PC-9 (cell line): ENCODE results near the gene PEX7. TPM values are rescaled to one million over a fixed set of nuclear protein-coding genes. Genes with fewer than 3 reads are reported as not detected.

Experiments used
- BruUV-seq: library from RNA; stranded (reverse); fragments of 400-500 nt; replicated peaks from 2 replicates; lab custom pipeline; 2021; lab: Mats Ljungman, UMichigan
- CTCF ChIA-PET: fragments of 300-600 bp; sonication (Branson Sonifier 250); formaldehyde crosslinking; loops from one replicate; lab custom pipeline; 2022; ENCODE audit warnings: antibody characterized with exemption; lab: Charles Lee
- POLR2A ChIA-PET: fragments of 300-600 bp; sonication (Branson Sonifier 250); formaldehyde crosslinking; loops from one replicate; lab custom pipeline; 2022; ENCODE audit warnings: antibody characterized with exemption; ENCODE audit not compliant: unreplicated experiment; lab: Charles Lee
- DNase-seq, 2 experiments: peaks; one replicate each; pipeline versions ENCODE4 v3.0.0 to v3.0.0-alpha.2; 2015 to 2022; ENCODE audit warnings: mixed read lengths in 1 of 2
- H2AFZ ChIP-seq: fragments of 200-600 bp; sonication (generic); 2 replicates; pipeline ENCODE4 v1.8.1; 2017; ENCODE audit warnings: antibody characterized with exemption
- H3F3A ChIP-seq: fragments of 200-600 bp; sonication (generic); 2 replicates; pipeline ENCODE4 v1.8.1; 2017; ENCODE audit warnings: antibody characterized with exemption, mild to moderate bottlenecking, low read depth; ENCODE audit not compliant: insufficient read depth
- H3K27ac ChIP-seq: fragments of 200-600 bp; sonication (generic); 2 replicates; pipeline ENCODE4 v1.6.1; 2016; ENCODE audit warnings: mixed run types
- H3K27me3 ChIP-seq: fragments of 200-600 bp; sonication (generic); 2 replicates; pipeline ENCODE4 v1.6.1; 2016; ENCODE audit warnings: low read depth, mixed run types; ENCODE audit not compliant: insufficient read depth
- H3K36me3 ChIP-seq: fragments of 200-600 bp; sonication (generic); 2 replicates; pipeline ENCODE4 v1.6.1; 2016; ENCODE audit warnings: low read depth, mixed run types
- H3K4me1 ChIP-seq: fragments of 200-600 bp; sonication (generic); replicated peaks from 2 replicates; pipeline ENCODE4 v1.6.1; 2016; ENCODE audit warnings: mixed run types; ENCODE audit not compliant: insufficient read depth
- H3K4me2 ChIP-seq: fragments of 200-600 bp; sonication (generic); 2 replicates; pipeline ENCODE4 v1.6.1; 2017; ENCODE audit warnings: mixed run types
- H3K4me3 ChIP-seq: fragments of 200-600 bp; sonication (generic); 2 replicates; pipeline ENCODE4 v1.6.1; 2016; ENCODE audit warnings: mixed run types
- H3K79me2 ChIP-seq: fragments of 200-600 bp; sonication (generic); 2 replicates; pipeline ENCODE4 v1.6.1; 2017; ENCODE audit warnings: low read depth, mixed run types
- H3K9me2 ChIP-seq: fragments of 200-600 bp; sonication (generic); 2 replicates; pipeline ENCODE4 v1.8.1; 2017; ENCODE audit warnings: mild to moderate bottlenecking; ENCODE audit not compliant: insufficient read depth
- H3K9me3 ChIP-seq: fragments of 200-600 bp; sonication (generic); 2 replicates; pipeline ENCODE4 v1.8.1; 2016; ENCODE audit warnings: low read depth; ENCODE audit not compliant: insufficient read depth
- H4K20me1 ChIP-seq: fragments of 200-600 bp; sonication (generic); 2 replicates; pipeline ENCODE4 v1.8.1; 2017; ENCODE audit not compliant: insufficient read depth
- CTCF ChIP-seq: fragments of 200-600 bp; sonication (generic); conservative IDR thresholded peaks from 2 replicates; pipeline ENCODE4 v1.6.1; 2017; ENCODE audit warnings: mixed run types, antibody characterized with exemption, mild to moderate bottlenecking, moderate library complexity
- EZH2 ChIP-seq: fragments of 200-600 bp; sonication (generic); IDR thresholded peaks from 2 replicates; pipeline ENCODE4 v1.8.0; 2017; ENCODE audit warnings: antibody characterized with exemption, low read depth
- intact Hi-C: fragments of 100-400 bp; cut with micrococcal nuclease; formaldehyde crosslinking; loops from one replicate; pipeline ENCODE4 v1.10.0; 2022; ENCODE audit not compliant: unreplicated experiment
- total RNA-seq: library from RNA; stranded (reverse); gene quantifications from 2 replicates; pipeline ENCODE4 v1.2.3, GENCODE V29; 2021

The PEX7 gene
- total RNA-seq, 1 experiment from 2014 or later: 5.6 TPM

- intact Hi-C loops: no loop called here
- no peak overlapping the region for H3K27ac ChIP-seq
- H3K36me3 ChIP-seq: no peaks in the 10 kb centered on the region
- H4K20me1 ChIP-seq: no peaks in the 10 kb centered on the region
- BruUV-seq: no TSS peak
- H3K79me2 ChIP-seq: no peaks in the 10 kb centered on the region
- POLR2A ChIA-PET: no interaction called here
- H2AFZ ChIP-seq: no peak overlapping the region
- H3K9me2 ChIP-seq: no peaks in the 10 kb centered on the region
- no peak overlapping the region for H3K4me3 ChIP-seq
- no peaks in the 10 kb centered on the region for H3K4me1 ChIP-seq
- H3K27me3 ChIP-seq: no peaks in the 10 kb centered on the region
- TF ChIP-seq CTCF: no peak
- TF ChIP-seq EZH2: no peak
- CTCF ChIA-PET: no interaction called here
- no peak overlapping the region for H3K4me2 ChIP-seq
- DNase-seq: no peak
- peaks cover 12% of the 10 kb centered on the region for H3F3A ChIP-seq
- H3K9me3 ChIP-seq: no peaks in the 10 kb centered on the region
Observed at GRCh38 chr6:136914947-136915346, 92.6 kb downstream of the PEX7 start.

GRCh38 chr6:136918706-136919105 is 96.3 kb downstream of the PEX7 start:
- no TSS peak for BruUV-seq
- Histone ChIP-seq H3K9me2 (no peaks in the 10 kb centered on the region), H3K36me3 (no peaks in the 10 kb centered on the region), H3K4me2 (no peak overlapping the region), H3K27ac (no peak overlapping the region), H3K4me1 (no peaks in the 10 kb centered on the region), H3K4me3 (no peak overlapping the region), H3K9me3 (no peaks in the 10 kb centered on the region), H3K79me2 (no peaks in the 10 kb centered on the region), H2AFZ (no peak overlapping the region), H4K20me1 (no peaks in the 10 kb centered on the region), H3K27me3 (no peaks in the 10 kb centered on the region), H3F3A (peaks cover 15% of the 10 kb centered on the region)
- DNase-seq: no peak
- ChIA-PET POLR2A (no interaction called here), CTCF (no interaction called here)
- intact Hi-C loops: no loop called here
- TF ChIP-seq EZH2 (no peak), CTCF (no peak)

DNA sequence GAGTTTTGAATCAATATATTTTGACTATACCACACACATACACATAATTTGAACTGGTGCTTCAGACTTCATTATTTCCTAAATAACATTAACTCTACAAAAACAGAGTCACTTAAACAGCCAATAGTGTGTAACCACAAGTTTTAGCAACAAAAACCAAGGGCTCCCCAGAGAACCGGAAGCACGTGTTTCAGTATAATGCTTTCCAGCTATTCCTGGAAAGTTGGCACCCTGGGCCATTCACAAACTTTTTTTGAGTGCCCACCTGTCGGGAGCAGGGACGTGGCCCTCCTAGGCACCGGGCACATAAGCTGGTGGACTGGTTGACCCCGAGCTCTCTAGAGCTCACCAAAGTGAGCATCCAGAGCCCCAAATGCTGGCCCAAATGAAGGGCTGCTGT is 97.8 kb downstream of the PEX7 start:
- Histone ChIP-seq H3K4me2 (no peak overlapping the region), H3K27ac (no peak overlapping the region), H3K36me3 (no peaks in the 10 kb centered on the region), H3K27me3 (no peaks in the 10 kb centered on the region), H3K9me2 (no peaks in the 10 kb centered on the region), H4K20me1 (no peaks in the 10 kb centered on the region), H3K9me3 (no peaks in the 10 kb centered on the region), H3K4me3 (no peak overlapping the region), H3F3A (peaks cover 15% of the 10 kb centered on the region), H3K79me2 (no peaks in the 10 kb centered on the region), H2AFZ (no peak overlapping the region), H3K4me1 (no peaks in the 10 kb centered on the region)
- BruUV-seq: no TSS peak
- intact Hi-C loops: no loop called here
- DNase-seq: no peak
- ChIA-PET CTCF (interaction anchor here (0.7 kb wide), 1 partner anchor 275 kb away, joined by 3 read pairs; no protein-coding TSS in a partner anchor), POLR2A (interaction anchor here (0.6 kb wide), 2 partner anchors 17 to 150 kb away, joined by 3 read pairs; no protein-coding TSS in a partner anchor)
- TF ChIP-seq EZH2 (no peak), CTCF (no peak)
